NOMO-1 (cell line): ENCODE measurements around the gene CNTNAP1.

Experiments used
- DNase-seq, 2 experiments: peaks; one replicate each; lab custom pipeline; 2025; ENCODE audit not compliant: unreplicated experiment in 2 of 2; lab: John Stamatoyannopoulos, UW

Gene CNTNAP1

DNA sequence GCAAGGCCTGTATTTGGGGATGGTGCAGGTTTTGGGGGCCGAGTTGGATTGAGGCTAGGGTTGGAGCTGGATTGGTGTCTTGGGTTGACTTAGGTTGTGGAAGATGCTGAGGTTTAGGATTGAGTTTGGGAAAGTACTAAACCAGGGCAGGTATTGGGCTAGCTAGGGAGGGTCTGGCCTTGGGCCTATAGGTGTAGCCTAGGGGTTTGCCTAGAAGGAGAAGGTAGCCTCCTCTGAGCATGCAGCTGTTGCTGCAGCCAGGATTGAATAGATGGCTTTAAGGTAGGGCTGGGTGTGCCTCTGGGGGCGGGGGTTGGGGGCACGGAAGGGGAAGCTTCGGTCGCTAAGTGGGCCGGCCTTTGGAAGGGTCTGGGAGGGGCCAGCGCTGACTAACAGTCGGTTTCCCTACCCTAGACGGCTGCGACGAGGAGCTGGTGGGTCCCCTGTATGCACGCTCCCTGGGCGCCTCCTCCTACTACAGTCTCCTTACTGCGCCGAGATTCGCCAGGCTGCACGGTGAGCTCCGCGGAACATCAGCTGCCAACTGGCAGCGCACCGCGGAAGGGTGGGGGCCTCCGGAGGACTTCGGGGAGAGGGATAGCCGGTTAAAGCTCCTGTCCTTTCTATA is 1.2 kb downstream of the CNTNAP1 start:
- DNase-seq = no peak

DNA sequence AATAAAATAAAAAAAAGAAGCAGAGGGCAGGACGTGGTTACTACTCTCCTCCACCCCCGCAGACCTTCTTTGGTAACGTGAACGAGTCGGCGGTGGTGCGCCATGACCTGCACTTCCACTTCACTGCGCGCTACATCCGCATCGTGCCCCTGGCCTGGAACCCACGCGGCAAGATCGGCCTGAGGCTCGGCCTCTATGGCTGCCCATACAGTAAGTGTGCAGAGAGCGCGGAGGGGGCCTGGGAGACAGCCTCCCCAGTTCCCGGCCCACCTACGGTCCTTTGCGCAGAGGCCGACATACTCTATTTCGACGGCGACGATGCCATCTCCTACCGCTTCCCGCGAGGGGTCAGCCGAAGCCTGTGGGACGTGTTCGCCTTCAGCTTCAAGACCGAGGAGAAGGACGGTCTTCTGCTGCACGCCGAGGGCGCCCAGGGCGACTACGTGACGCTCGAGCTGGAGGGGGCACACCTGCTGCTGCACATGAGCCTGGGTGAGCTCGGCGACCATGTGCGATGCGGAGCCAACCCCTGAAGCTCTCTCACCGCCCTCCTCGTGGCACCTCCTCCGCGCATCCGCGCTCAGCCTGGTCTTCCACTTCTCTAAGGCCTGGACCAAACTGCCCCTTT is 2.7 kb downstream of the CNTNAP1 start:
- no peak for DNase-seq

DNA sequence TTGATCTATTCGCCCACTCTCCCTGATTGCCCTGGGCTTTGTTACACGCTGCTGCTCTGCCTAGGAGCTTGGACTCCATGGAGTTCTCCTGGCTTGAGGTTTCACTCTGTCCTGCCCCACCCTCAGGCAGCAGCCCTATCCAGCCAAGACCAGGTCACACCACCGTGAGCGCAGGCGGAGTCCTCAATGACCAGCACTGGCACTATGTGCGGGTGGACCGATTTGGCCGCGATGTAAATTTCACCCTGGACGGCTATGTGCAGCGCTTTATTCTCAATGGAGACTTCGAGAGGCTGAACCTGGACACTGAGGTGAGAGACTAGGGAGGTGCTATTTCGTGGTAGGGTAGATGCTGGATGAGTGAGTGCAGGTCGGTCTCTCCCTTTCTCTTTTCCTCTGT is 3.5 kb downstream of the CNTNAP1 start:
- DNase-seq = no peak

DNA sequence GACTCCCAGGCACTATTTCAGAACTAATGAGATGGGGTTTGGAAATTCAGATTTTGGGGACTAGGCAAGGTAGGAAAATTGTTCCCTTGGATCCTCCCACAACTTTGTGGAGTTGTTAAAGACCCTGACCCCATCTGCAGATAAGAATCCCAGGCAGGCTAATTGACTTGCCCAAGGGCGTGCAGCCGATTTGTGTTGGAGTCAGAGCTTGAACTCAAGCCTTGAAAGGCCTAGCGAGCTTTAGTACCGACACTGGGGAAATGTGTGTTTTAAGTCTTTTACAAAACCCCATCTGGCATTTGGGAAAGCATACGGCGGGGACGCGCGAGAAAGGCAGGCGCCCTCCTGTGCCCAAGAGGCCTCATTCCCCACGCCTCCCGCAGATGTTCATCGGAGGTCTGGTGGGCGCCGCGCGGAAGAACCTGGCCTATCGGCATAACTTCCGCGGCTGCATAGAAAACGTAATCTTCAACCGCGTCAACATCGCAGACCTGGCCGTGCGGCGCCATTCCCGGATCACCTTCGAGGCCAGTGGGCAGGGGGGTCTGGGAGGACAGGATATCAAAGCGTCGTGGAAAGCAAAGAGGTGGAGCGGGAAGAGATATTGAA is 4.3 kb downstream of the CNTNAP1 start:
- no peak for DNase-seq

DNA sequence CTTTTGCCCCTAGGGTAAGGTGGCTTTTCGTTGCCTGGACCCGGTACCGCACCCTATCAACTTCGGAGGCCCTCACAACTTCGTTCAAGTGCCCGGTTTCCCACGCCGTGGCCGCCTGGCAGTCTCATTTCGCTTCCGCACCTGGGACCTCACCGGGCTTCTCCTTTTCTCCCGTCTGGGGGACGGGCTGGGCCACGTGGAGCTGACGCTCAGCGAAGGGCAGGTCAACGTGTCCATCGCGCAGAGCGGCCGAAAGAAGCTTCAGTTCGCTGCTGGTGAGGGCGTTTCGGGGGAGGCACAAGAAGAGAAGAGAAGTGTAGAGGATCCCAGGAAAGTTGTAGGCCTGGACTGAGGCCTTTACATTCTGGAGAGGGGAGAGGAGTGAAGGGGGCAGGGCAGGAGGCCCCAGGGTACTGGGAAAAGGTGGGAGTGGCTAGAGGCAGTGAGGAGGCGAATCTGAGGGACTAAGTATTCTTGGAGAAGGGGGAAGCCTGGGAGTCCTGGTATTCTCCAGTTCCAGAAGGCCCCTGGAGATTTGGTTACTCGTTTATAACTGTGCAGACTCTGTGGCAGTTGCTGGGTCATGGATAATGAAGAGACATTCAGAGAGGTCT is 5.5 kb downstream of the CNTNAP1 start:
- no peak for DNase-seq

DNA sequence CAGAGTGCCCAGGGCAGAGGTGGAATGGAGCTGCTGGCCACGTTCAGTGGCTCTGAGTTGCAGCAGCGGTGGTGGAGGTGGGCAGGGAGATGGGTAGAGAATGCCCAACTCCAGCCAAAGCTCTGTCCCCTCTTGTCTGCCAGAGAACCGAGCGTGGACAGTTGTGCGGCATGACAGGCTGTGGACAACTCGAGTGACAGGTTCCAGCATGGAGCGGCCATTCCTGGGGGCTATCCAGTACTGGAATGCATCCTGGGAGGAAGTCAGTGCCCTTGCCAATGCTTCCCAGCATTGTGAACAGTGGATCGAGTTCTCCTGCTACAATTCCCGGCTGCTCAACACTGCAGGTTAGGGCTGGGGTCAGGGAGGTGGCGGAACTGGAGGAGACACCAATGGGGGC is 8.3 kb downstream of the CNTNAP1 start:
- DNase-seq = no peak

DNA sequence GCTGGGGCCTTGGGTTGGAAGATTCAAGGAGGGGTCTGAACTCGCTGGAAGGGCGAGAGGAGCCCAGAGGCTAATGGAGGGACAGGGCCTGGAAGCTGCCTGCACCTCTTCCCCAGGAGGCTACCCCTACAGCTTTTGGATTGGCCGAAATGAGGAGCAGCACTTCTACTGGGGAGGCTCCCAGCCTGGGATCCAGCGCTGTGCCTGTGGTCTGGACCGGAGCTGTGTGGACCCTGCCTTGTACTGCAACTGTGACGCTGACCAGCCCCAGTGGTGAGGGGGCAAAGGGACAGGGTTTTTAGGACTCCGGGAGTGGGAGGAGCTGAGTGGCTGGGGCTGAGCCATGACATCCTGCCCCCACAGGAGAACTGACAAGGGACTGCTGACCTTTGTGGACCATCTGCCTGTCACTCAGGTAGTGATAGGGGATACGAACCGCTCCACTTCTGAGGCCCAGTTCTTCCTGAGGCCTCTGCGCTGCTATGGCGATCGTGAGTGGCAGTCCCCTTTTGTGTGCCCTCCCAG is 8.8 kb downstream of the CNTNAP1 start:
- DNase-seq = no peak

DNA sequence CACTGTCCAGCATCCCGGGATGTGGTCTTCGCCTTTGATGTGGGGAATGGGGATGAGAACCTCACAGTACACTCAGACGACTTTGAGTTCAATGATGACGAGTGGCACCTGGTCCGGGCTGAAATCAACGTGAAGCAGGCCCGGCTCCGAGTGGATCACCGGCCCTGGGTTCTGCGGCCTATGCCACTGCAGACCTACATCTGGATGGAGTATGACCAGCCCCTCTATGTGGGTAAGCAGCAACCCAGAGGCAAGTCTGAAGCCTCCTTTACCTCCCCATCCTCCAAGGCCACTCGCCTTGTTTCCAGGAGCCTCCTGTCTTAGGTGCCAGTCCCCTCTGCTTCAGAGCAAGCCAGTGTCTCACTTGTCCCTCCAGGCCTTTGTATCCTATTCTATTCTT is 10.2 kb downstream of the CNTNAP1 start:
- DNase-seq = no peak

DNA sequence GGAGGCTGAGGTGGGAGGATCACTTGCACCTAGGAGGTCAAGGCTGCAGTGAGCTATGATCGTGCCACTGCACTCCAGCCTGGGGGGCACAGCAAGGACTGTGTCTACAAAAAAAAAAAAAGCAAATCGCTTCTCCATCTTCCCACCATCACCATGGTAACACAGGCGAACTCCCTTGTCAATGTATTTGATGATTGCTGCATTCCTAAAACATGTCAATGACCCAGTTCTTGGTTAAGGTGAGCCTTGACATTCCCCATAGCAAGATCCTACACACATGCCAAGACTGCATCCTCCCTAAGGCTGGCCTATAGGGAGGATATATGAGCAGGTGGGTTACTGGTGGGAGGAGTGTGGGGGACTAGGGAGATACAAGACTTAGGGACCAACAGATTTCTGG is 12.2 kb downstream of the CNTNAP1 start:
- no peak for DNase-seq

DNA sequence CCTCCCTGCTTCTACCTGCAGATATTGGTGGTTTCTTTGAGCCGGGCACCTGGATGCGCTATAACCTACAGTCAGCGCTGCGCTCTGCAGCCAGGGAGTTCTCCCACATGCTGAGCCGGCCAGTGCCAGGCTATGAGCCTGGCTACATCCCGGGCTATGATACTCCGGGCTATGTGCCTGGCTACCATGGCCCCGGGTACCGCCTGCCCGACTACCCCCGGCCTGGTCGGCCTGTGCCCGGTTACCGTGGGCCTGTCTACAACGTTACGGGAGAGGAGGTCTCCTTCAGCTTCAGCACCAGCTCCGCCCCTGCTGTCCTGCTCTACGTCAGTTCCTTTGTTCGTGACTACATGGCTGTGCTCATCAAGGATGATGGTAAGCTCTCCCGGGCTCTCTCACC is 13.2 kb downstream of the CNTNAP1 start:
- DNase-seq = no peak

DNA sequence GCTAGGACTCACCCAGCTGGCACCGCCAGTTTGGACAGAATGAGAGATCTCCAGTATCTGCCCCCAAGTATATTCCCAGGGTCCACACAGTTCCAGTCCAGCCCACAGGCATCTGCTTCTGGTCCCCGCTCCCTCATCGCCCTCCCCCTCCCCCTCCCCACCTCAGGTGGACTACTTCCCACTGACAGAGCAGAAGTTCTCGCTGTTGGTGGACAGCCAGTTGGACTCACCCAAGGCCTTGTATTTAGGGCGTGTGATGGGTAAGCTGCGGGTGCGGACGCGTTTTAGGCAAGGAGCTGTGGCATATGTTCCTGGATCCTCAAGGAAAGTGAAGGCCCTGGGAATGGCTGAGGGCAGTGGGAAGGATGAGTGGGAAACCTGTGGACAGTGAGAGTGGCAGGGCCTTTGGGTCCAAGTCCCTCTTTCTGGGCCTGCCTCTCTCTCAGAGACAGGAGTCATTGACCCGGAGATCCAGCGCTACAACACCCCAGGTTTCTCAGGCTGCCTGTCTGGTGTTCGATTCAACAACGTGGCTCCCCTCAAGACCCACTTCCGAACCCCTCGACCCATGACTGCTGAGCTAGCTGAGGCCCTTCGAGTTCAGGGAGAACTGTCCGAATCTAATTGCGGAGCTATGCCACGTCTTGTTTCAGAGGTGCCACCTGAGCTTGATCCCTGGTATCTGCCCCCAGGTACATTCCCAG is 14.9 kb downstream of the CNTNAP1 start:
- DNase-seq = no peak

DNA sequence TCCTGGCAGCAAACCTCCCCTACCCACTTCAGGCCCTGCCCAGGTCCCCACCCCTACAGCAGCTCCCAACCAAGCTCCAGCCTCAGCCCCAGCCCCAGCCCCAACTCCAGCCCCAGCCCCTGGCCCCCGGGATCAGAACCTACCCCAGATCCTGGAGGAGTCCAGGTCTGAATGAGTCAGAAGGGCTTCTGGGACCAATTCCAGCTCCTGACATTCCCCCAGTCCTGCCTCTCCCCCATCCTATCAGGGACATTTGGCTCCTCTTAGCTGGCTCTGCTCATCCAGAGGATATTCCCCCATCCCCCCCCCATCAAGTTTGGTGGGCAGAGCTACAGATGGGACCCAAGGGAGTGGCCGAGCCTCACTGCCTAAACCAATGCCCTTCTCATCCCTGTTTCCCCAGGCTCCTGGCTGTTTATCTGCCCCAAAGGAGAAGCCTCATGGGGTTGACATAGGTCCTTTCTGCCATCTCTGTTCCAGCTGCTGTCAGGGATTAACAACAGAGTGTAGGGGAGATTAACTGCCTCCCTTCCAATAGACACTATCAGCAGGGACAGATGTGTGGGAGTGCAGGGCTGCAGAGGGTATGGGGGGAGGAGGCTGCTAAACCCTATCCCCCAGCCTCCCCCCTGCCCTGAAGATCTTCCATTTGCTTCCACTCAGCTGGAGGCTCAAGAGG is 16.5 kb downstream of the CNTNAP1 start:
- no peak for DNase-seq

DNA sequence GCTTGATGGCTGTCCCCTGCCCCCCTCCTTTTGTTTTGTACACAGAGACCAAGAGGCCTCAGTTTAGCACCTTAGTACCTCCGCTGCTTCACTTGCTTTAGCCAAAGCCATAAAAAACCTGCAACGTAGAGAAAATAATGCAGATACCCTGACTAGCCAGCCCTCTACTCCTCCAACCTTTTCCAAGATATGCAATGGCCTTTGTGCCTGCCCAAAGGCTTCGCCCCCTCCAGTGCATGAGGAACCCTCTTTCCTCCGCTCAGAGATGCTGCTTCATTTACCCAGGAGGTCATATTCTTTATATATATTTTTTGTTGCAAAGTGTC is 17.0 kb downstream of the CNTNAP1 start:
- no peak for DNase-seq

DNA sequence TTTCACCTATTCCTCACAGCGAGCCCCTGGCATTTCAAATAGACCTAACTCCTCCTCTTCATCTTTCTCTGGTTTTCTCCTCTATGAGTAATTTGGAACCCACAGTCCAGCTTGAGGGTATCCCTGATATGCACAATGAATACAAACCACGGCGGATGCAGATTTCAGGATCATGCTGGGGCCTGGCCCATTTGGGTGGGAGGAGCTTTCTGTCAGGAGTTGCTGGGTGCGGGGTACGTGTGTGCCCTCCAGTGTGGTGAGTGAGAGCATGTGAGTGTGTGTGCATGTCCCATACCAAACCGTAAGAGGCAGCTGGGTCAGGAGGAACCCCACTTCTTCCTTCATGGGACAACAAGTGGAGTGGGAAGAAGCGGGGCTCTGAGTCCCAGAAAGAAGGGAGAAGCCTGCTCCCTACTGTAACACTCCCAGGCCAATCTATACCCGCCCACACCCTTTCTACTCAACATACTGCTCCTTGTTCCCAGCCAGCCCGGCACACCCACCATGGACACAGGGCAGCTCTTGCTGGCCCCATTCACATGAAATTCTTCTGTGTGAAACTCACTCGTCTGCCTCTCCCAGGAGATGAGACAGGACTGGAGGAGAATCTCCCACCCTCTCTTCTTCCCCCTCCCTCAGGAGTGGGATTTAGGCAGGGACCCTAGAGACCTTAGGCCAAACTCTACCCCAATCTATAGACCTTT is 18.4 kb downstream of the CNTNAP1 start:
- no peak for DNase-seq

DNA sequence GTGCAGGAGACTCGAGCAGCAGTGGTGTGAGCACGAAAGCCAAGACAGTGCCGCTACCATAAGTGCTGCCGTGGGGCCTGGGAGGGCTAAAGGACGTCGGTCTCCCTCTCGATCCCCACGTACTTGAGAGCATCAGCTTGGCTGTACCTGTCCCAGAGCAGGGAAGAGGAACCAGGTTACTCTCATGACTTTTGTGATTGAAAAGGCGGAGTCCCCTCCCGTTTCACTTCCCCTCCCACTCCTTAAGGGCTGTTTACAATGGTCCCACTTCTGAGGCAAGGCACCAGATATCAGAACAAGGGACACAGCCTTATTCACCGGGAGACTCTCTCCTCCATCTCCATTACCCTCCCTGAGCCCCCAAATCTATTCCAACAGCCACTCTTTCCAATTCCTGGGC is 20.1 kb downstream of the CNTNAP1 start:
- DNase-seq = no peak

DNA sequence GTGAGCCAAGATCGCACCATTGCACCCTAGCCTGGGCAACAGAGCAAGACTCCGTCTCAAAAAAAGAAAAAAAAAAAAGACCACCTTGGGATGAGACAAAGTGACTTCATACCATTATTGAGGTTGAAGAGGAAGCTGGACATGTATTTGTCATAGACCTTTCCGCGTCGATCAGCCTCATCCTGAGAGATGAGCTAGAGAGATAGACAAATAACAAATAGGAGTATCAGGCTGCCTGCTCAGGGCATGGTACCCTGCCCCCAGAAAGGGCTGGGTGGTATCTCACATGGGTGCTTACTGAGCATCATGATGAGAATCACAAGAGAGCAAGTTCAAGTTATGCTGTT is 22.1 kb downstream of the CNTNAP1 start:
- no peak for DNase-seq

DNA sequence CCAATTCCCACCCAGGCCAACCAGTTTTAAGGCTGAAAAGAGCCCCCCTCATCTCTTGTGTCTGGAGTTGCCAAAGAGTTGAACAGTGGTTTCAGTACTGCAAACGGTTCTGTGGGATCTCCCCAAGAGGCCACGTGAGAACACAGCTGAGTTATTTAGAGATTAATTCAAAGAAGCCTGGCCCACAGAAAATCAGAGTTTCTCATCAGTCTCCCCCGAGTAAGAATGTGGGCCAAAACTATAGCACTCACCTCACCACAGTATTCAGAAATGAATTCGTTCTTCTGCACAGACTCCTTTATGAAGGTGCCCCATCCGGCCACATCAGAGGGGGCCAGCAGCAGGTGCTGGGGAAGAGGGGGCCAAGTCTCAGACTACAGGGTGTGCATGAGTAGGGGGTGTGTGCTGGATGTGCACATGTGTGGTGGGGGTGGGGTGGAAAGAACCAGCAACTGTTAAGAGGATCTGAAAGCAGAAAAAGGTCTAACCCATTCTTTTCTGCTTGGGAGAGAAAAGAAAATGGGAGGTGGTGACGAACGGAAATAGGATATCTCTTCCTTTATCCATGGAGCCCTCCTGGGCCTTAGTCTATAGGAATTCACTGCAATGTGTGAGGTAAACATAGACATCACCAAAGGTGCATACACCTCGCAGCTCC is 22.6 kb downstream of the CNTNAP1 start:
- DNase-seq = no peak

DNA sequence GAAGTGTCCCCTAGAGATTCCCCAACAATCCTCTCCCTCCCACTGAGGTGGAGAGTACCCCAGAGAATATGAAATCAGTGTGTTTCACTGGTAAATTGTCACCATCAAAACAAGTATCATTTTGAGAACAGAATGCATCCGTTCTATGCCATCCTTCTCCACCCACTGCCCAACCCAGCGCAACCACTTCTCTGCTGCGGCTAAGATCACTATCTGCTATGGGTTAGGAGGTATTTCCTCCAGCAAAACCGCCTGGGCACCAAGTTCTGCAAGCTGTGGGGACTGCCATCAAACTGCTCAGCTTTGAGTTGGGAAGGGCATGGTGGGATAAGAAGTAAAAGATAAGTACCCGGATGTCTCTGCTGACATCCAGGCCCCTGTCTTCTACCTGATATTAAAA is 24.4 kb downstream of the CNTNAP1 start:
- DNase-seq = no peak

DNA sequence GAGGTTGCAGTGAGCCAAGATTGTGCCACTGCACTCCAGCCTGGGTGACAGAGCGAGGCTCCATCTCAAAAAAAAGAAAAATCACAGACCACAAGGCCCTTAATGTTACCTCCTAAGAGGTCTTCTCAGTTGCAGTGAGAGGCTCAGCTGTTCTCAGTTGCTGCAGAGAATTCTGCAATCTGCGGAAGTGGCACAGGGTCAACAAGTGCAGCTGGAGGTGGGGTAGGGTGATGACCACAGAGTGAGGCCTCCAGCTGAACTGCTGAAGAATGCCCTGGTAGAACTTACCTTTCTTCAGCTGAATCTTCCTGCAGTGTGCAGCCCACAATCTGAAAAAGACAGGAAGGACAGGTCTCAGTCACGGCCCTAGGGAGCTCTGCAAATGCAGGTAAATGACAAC is 26.3 kb downstream of the CNTNAP1 start:
- no peak for DNase-seq

DNA sequence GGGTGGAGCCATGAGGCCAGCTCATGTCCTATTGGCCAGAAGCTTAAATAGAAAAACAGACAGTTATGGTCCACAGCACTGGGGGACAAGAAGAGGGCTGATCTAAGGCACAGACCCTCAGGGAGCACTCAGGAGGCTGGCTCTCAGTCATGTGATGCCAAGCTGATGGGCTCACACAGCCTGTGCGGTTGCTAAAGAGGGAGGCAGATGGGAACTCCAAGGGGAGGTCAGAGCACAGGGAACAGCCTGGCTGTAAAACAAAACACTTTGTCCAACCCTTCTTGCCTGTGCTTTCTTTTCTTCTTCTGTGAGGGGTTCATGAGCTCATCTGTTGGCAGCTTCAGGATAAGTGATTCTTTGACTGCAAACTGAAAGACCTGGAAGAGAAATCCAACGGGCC is 27.2 kb downstream of the CNTNAP1 start:
- DNase-seq = no peak
